K562 (cell line): ENCODE results near the gene RFX7. TPM values are rescaled to one million over a fixed set of nuclear protein-coding genes. Genes with fewer than 3 reads are reported as not detected.

ENCODE experiments used
- ATAC-seq: fragments of 200-7000 bp; cut with Tn5 transposase; 3 replicates; pipeline ENCODE4 v1.9.1; 2020; ENCODE audit warnings: moderate library complexity
- BruUV-seq: library from RNA; stranded (reverse); fragments of 400-500 nt; replicated peaks from 2 replicates; lab custom pipeline; 2021; lab: Mats Ljungman, UMichigan
- CTCF ChIA-PET: fragments of 300-600 bp; formaldehyde crosslinking; extraction: SDS; loops from one replicate; lab custom pipeline; 2021; ENCODE audit warnings: low intra/inter-chr PET ratio; lab: Yijun Ruan, JAX
- POLR2A ChIA-PET: fragments of 300-600, 350-650 bp; sonication (Branson Sonifier 250); formaldehyde crosslinking; extraction: SDS; loops from one replicate; lab custom pipeline; 2021; ENCODE audit warnings: antibody characterized with exemption, inconsistent platforms; lab: Yijun Ruan, JAX
- DNase-seq, 4 experiments: peaks; one replicate each; pipeline versions ENCODE4 v3.0.0 to v3.0.0-alpha.2; 2011 to 2018; ENCODE audit warnings: low spot score in 3 of 4, mixed read lengths in 3 of 4; ENCODE audit errors: extremely low read depth in 1 of 4
- FAIRE-seq: peaks from 2 replicates; lab custom pipeline; 2011; peaks lifted over from hg19 to GRCh38; lab: Jason Lieb, UNC
- H2AFZ ChIP-seq: 2 replicates; pipeline ENCODE4 v1.6.0; 2011; ENCODE audit warnings: low read depth, low read length, control low read depth, inconsistent platforms
- H3K27ac ChIP-seq: fragments of 200-600 bp; 3 replicates; pipeline ENCODE4 v1.8.0; 2011; ENCODE audit warnings: low read depth, mild to moderate bottlenecking, control low read depth, inconsistent platforms, low read length, moderate library complexity, mixed read lengths; ENCODE audit errors: extremely low read depth
- H3K27me3 ChIP-seq, 2 experiments: fragments of 300-600 bp in 1 of 2; 2 replicates in 1 of 2; 3 replicates in 1 of 2; pipeline versions ENCODE4 v1.6.0 to v1.8.0; 2011; ENCODE audit warnings: inconsistent platforms in 2 of 2, low read length in 2 of 2, mild to moderate bottlenecking in 1 of 2, mixed read lengths in 1 of 2, moderate library complexity in 1 of 2; ENCODE audit not compliant: control insufficient read depth in 2 of 2, insufficient read depth in 2 of 2
- H3K36me3 ChIP-seq: fragments of 300-600 bp; 3 replicates; pipeline ENCODE4 v1.8.0; 2011; ENCODE audit warnings: mild to moderate bottlenecking, low read length, inconsistent platforms; ENCODE audit not compliant: control insufficient read depth, insufficient read depth
- H3K4me1 ChIP-seq, 2 experiments: fragments of 200-600 bp in 1 of 2; replicated peaks in 1 of 2; 2 replicates in 1 of 2; 3 replicates in 1 of 2; pipeline versions ENCODE4 v1.5.1 to v1.8.0; 2011; ENCODE audit warnings: inconsistent platforms in 2 of 2, low read length in 2 of 2, mild to moderate bottlenecking in 1 of 2, mixed read lengths in 1 of 2, moderate library complexity in 1 of 2; ENCODE audit not compliant: control insufficient read depth in 2 of 2, insufficient read depth in 2 of 2
- H3K4me2 ChIP-seq: 2 replicates; pipeline ENCODE4 v1.6.1; 2011; ENCODE audit warnings: low read length, control low read depth, inconsistent platforms, mixed read lengths; ENCODE audit not compliant: insufficient read depth
- H3K4me3 ChIP-seq: fragments of 200-600 bp; sonication (generic), shearing (Covaris generic); 2 replicates; pipeline ENCODE4 v1.5.1; 2016; ENCODE audit warnings: control low read depth, inconsistent platforms
- H3K79me2 ChIP-seq: fragments of 200-600 bp; 3 replicates; pipeline ENCODE4 v1.8.0; 2011; ENCODE audit warnings: low read length, inconsistent platforms; ENCODE audit not compliant: control insufficient read depth, insufficient read depth
- H3K9ac ChIP-seq, 2 experiments: 2 replicates each; pipeline versions ENCODE4 v1.6.0 to v1.6.1; 2011; ENCODE audit warnings: low read depth in 2 of 2, low read length in 2 of 2, control low read depth in 1 of 2, inconsistent platforms in 1 of 2, mild to moderate bottlenecking in 1 of 2, mixed read lengths in 1 of 2; ENCODE audit not compliant: insufficient read depth in 1 of 2
- H3K9me1 ChIP-seq: one replicate; pipeline ENCODE4 v1.6.0; 2011; ENCODE audit warnings: inconsistent platforms, mild to moderate bottlenecking, low read length, moderate library complexity; ENCODE audit not compliant: control insufficient read depth, insufficient read depth
- H3K9me3 ChIP-seq: replicated peaks from 2 replicates; pipeline ENCODE4 v1.5.1; 2011; ENCODE audit warnings: low read depth, low read length, inconsistent platforms; ENCODE audit not compliant: control insufficient read depth, insufficient read depth
- H4K20me1 ChIP-seq: replicated peaks from 2 replicates; pipeline ENCODE4 v1.6.1; 2011; ENCODE audit warnings: low read length, inconsistent platforms, mixed read lengths; ENCODE audit not compliant: control insufficient read depth, insufficient read depth
- BRD4 ChIP-seq: fragments of 200-600 bp; sonication (generic); IDR thresholded peaks from 2 replicates; pipeline ENCODE4 v1.6.1; 2017; ENCODE audit warnings: inconsistent platforms
- CEBPG ChIP-seq, 3 experiments: fragments of 200-800 bp in 1 of 3; sonication (Bioruptor generic) in 1 of 3; sonication (generic) in 1 of 3; formaldehyde crosslinking in 1 of 3; IDR thresholded peaks in 2 of 3; conservative IDR thresholded peaks in 1 of 3; 2 replicates each; pipeline versions ENCODE4 v1.6.1 to v1.8.0; 2016 to 2022; ENCODE audit warnings: missing compliant biosample characterization in 2 of 3, missing genetic modification characterization in 2 of 3, mild to moderate bottlenecking in 1 of 3, missing genetic modification reagents in 1 of 3
- DNMT1 ChIP-seq: fragments of 450-650 bp; IDR thresholded peaks from 2 replicates; pipeline ENCODE4 v1.6.1; 2016; ENCODE audit warnings: antibody characterized with exemption, mild to moderate bottlenecking
- ETV1 ChIP-seq: fragments of 450-650 bp; conservative IDR thresholded peaks from 2 replicates; pipeline ENCODE4 v1.6.1; 2016; ENCODE audit warnings: missing genetic modification characterization, control low read depth, low read depth, missing compliant biosample characterization
- KDM2B ChIP-seq: fragments of 250-450 bp; sonication (Bioruptor Pico); IDR thresholded peaks from 2 replicates; pipeline ENCODE4 v1.8.0; 2021; ENCODE audit warnings: mild to moderate bottlenecking, moderate library complexity
- MYNN ChIP-seq, 2 experiments: sonication (generic); formaldehyde crosslinking in 1 of 2; IDR thresholded peaks; 2 replicates each; pipeline versions ENCODE4 v1.5.0 to v1.6.1; 2016 to 2020; ENCODE audit warnings: antibody characterized with exemption in 1 of 2, missing genetic modification reagents in 1 of 2
- RBM14 ChIP-seq: fragments of 200-400 bp; formaldehyde crosslinking; IDR thresholded peaks from 2 replicates; pipeline ENCODE4 v1.6.1; 2018; ENCODE audit warnings: low read depth, mild to moderate bottlenecking, low read length, moderate library complexity, borderline replicate concordance; ENCODE audit not compliant: insufficient read depth
- ZNF23 ChIP-seq: fragments of 250-450 bp; sonication (Bioruptor Pico); IDR thresholded peaks from 2 replicates; pipeline ENCODE4 v1.4.0; 2020; ENCODE audit warnings: mild to moderate bottlenecking
- WGBS: fragments of 100-300 bp; shearing (Covaris generic); methylation state at CpG from one replicate; pipeline ENCODE4 v1.1.6; 2016; ENCODE audit warnings: low coverage, mixed read lengths; ENCODE audit not compliant: insufficient coverage; ENCODE audit errors: missing lambda C conversion rate; 5-methylcytosine and 5-hydroxymethylcytosine counted together
- in situ Hi-C: fragments of 300-500 bp; cut with MboI; formaldehyde crosslinking; loops from 4 replicates; pipeline ENCODE4 v1.15.0; 2018; ENCODE audit warnings: inconsistent platforms, mixed read lengths
- intact Hi-C: fragments of 100-400 bp; cut with micrococcal nuclease; formaldehyde crosslinking; loops from 2 replicates; pipeline ENCODE4 v1.14.2; 2022
- polyA plus RNA-seq, 8 experiments: library from polyadenylated mRNA; depleted of rRNA in 4 of 8; stranded (reverse) in 5 of 8; unstranded in 3 of 8; fragments of >200 nt; fragmentation: Nextera tagmentation in 2 of 8; fragmentation: Illumina TruSeq in 1 of 8; extraction: Ambion mirVana in 2 of 8; extraction: Trizol in 1 of 8; gene quantifications; 2 replicates each; pipeline versions ENCODE4 v1.2.1 to v1.2.3, GENCODE V29; 2011 to 2014; ENCODE audit warnings: inconsistent platforms in 1 of 8, missing spikeins in 1 of 8
- total RNA-seq, 7 experiments: library from RNA; depleted of rRNA in 6 of 7; stranded (reverse); fragments of >200 nt in 6 of 7; fragmentation: Illumina TruSeq in 2 of 7; extraction: Trizol in 2 of 7; gene quantifications; 2 replicates each; pipeline versions ENCODE4 v1.2.1 to v1.2.3, GENCODE V29; 2011 to 2021; ENCODE audit warnings: low replicate concordance in 1 of 7

The RFX7 gene
- total and polyA plus RNA-seq, 9 of the 15 experiments (the other 6 are each of a cell fraction or from before 2014, with no cell fraction given) = 2.4 to 17.9 (median 6.3) TPM

GRCh38 chr15:56058986-56059385 is 184.7 kb downstream of the RFX7 start:
- Histone ChIP-seq H3K4me3 (no peak overlapping the region), H3K4me1 (no peaks in the 10 kb centered on the region), H3K9me3 (no peaks in the 10 kb centered on the region), H3K9ac (no peak overlapping the region), H3K36me3 (no peaks in the 10 kb centered on the region), H2AFZ (no peak overlapping the region), H3K79me2 (no peaks in the 10 kb centered on the region), H3K27ac (no peak overlapping the region), H3K4me2 (no peak overlapping the region), H3K9me1 (no peaks in the 10 kb centered on the region), H4K20me1 (no peaks in the 10 kb centered on the region), H3K27me3 (no peaks in the 10 kb centered on the region; a peak in 1 of 5 replicates)
- BruUV-seq = no TSS peak
- no peak for FAIRE-seq
- in situ Hi-C loops = no loop called here
- DNase-seq = no peak
- ChIA-PET POLR2A (interaction anchor here (1.1 kb wide), 1 partner anchor 65 kb away, joined by 4 read pairs; no protein-coding TSS in a partner anchor), CTCF (interaction anchor here (1.0 kb wide), 1 partner anchor 20 kb away, joined by 3 read pairs; no protein-coding TSS in a partner anchor)
- intact Hi-C loops = loop anchor here (10.0 kb wide), 1 partner anchor 404 kb away; no protein-coding TSS in a partner anchor
- ATAC-seq = no peak
- no peak for TF ChIP-seq BRD4
- 21% methylated on average over 2 of the region's 2 CpGs for WGBS

GRCh38 chr15:56056626-56057025 is 187.1 kb downstream of the RFX7 start:
- CTCF ChIA-PET = no interaction called here
- no peak for ATAC-seq
- intact Hi-C loops = loop anchor here (10.0 kb wide), 1 partner anchor 402 kb away; no protein-coding TSS in a partner anchor

More at GRCh38 chr15:56056626-56057025, 187.1 kb downstream of the RFX7 start:
- no peak overlapping the region for H3K4me3 ChIP-seq
- H3K79me2 ChIP-seq = no peaks in the 10 kb centered on the region
- POLR2A ChIA-PET = no interaction called here
- peaks cover 0 to 6% of the 10 kb centered on the region in 2 experiments; a peak in 2 of 5 replicates for H3K4me1 ChIP-seq
- H3K4me2 ChIP-seq = no peak overlapping the region
- no peak overlapping the region for H3K9ac ChIP-seq
- no peak overlapping the region for H2AFZ ChIP-seq
- FAIRE-seq (no peak), DNase-seq (no peak)
- no TSS peak for BruUV-seq
- in situ Hi-C loops = no loop called here
- H3K36me3 ChIP-seq = no peaks in the 10 kb centered on the region
- H4K20me1 ChIP-seq = no peaks in the 10 kb centered on the region
- no peak overlapping the region for H3K27ac ChIP-seq
- WGBS = 7% methylated on average over 7 of the region's 7 CpGs
- no peaks in the 10 kb centered on the region for H3K27me3 ChIP-seq
- H3K9me1 ChIP-seq = no peaks in the 10 kb centered on the region
- no peak for TF ChIP-seq ZNF23 (CRISPR knock-in tag)
- TF ChIP-seq ETV1 = no peak
- no peak for TF ChIP-seq KDM2B (CRISPR knock-in tag)
- TF ChIP-seq DNMT1 = no peak
- TF ChIP-seq RBM14 = no peak
- no peak for TF ChIP-seq MYNN (IDR thresholded peaks at IDR 0.05)
- no peak for TF ChIP-seq MYNN (CRISPR knock-in tag; IDR thresholded peaks at IDR 0.05)
- TF ChIP-seq CEBPG (CRISPR knock-in tag; IDR thresholded peaks at IDR 0.05) = no peak
- no peak for TF ChIP-seq CEBPG (tag; conservative IDR thresholded peaks at IDR 0.05 in 1 of 2, IDR thresholded peaks at IDR 0.05 in 1 of 2)
- H3K9me3 ChIP-seq = no peaks in the 10 kb centered on the region
